H9 (cell line): ENCODE results near the gene RAB24. TPM values are rescaled to one million over a fixed set of nuclear protein-coding genes. Genes with fewer than 3 reads are reported as not detected.

ENCODE experiments used
- DNase-seq: peaks from one replicate; pipeline ENCODE4 v3.0.0-alpha.2; 2017
- H2AFZ ChIP-seq: one replicate; pipeline ENCODE4 v1.6.1; 2013; ENCODE audit warnings: mild to moderate bottlenecking, low read length, control low read depth, moderate library complexity
- H2AK5ac ChIP-seq: 2 replicates; pipeline ENCODE4 v1.6.1; 2013; ENCODE audit warnings: low read length, control low read depth, mixed read lengths; ENCODE audit not compliant: insufficient read length
- H2BK120ac ChIP-seq: one replicate; pipeline ENCODE4 v1.6.1; 2013; ENCODE audit warnings: low read depth, mild to moderate bottlenecking, low read length, control low read depth, inconsistent platforms; ENCODE audit not compliant: poor library complexity, severe bottlenecking
- H2BK12ac ChIP-seq: 2 replicates; pipeline ENCODE4 v1.6.1; 2013; ENCODE audit warnings: low read length, control low read depth, mixed read lengths, low read depth; ENCODE audit not compliant: insufficient read length
- H2BK15ac ChIP-seq: 2 replicates; pipeline ENCODE4 v1.6.1; 2013; ENCODE audit warnings: low read depth, low read length, control low read depth
- H2BK20ac ChIP-seq: one replicate; pipeline ENCODE4 v1.6.1; 2013; ENCODE audit warnings: low read depth, mild to moderate bottlenecking, low read length, control low read depth, inconsistent platforms; ENCODE audit not compliant: poor library complexity, severe bottlenecking
- H2BK5ac ChIP-seq: 2 replicates; pipeline ENCODE4 v1.6.1; 2013; ENCODE audit warnings: low read length, control low read depth, mixed read lengths; ENCODE audit not compliant: insufficient read length
- H3K14ac ChIP-seq: 2 replicates; pipeline ENCODE4 v1.6.1; 2013; ENCODE audit warnings: low read length, control low read depth; ENCODE audit not compliant: insufficient read depth
- H3K18ac ChIP-seq: 2 replicates; pipeline ENCODE4 v1.6.1; 2013; ENCODE audit warnings: low read depth, mild to moderate bottlenecking, mixed read lengths, low read length, control low read depth; ENCODE audit not compliant: insufficient read length
- H3K23ac ChIP-seq: 2 replicates; pipeline ENCODE4 v1.6.1; 2013; ENCODE audit warnings: low read length, control low read depth, mixed read lengths, low read depth; ENCODE audit not compliant: insufficient read length
- H3K23me2 ChIP-seq: 2 replicates; pipeline ENCODE4 v1.6.1; 2013; ENCODE audit warnings: low read depth, mild to moderate bottlenecking, mixed read lengths, low read length, control low read depth; ENCODE audit not compliant: insufficient read length, poor library complexity, severe bottlenecking
- H3K27ac ChIP-seq: 2 replicates; pipeline ENCODE4 v1.5.1; 2013; ENCODE audit warnings: low read length, control low read depth, mixed read lengths, low read depth; ENCODE audit not compliant: insufficient read length
- H3K27me3 ChIP-seq: 2 replicates; pipeline ENCODE4 v1.6.1; 2013; ENCODE audit warnings: low read length, control low read depth, inconsistent platforms; ENCODE audit not compliant: insufficient read depth
- H3K4ac ChIP-seq: 2 replicates; pipeline ENCODE4 v1.6.1; 2013; ENCODE audit warnings: low read depth, mild to moderate bottlenecking, control low read depth, inconsistent platforms, low read length, moderate library complexity
- H3K4me1 ChIP-seq: 2 replicates; pipeline ENCODE4 v1.6.1; 2013; ENCODE audit warnings: low read length, control low read depth, inconsistent platforms; ENCODE audit not compliant: insufficient read depth
- H3K4me2 ChIP-seq: 2 replicates; pipeline ENCODE4 v1.6.1; 2013; ENCODE audit warnings: low read length, control low read depth, mixed read lengths; ENCODE audit not compliant: insufficient read length, insufficient read depth
- H3K56ac ChIP-seq: 2 replicates; pipeline ENCODE4 v1.6.1; 2013; ENCODE audit warnings: low read depth, mild to moderate bottlenecking, mixed read lengths, low read length, control low read depth; ENCODE audit not compliant: insufficient read length
- H3K79me1 ChIP-seq: 2 replicates; pipeline ENCODE4 v1.6.1; 2013; ENCODE audit warnings: low read depth, mild to moderate bottlenecking, moderate library complexity, low read length, control low read depth, inconsistent platforms; ENCODE audit not compliant: insufficient read depth, poor library complexity, severe bottlenecking
- H3K79me2 ChIP-seq: 2 replicates; pipeline ENCODE4 v1.6.1; 2013; ENCODE audit warnings: low read length, control low read depth, inconsistent platforms; ENCODE audit not compliant: insufficient read depth
- H3K9ac ChIP-seq: 2 replicates; pipeline ENCODE4 v1.6.1; 2013; ENCODE audit warnings: low read length, control low read depth, mixed read lengths; ENCODE audit not compliant: insufficient read length; ENCODE audit errors: extremely low read depth
- H3K9me3 ChIP-seq: one replicate; pipeline ENCODE4 v1.6.1; 2013; ENCODE audit warnings: low read depth, low read length, inconsistent platforms; ENCODE audit not compliant: control insufficient read depth
- H3T11ph ChIP-seq: one replicate; pipeline ENCODE4 v1.6.1; 2013; ENCODE audit warnings: mild to moderate bottlenecking, low read length, control low read depth, inconsistent platforms
- H4K20me1 ChIP-seq: one replicate; pipeline ENCODE4 v1.6.1; 2013; ENCODE audit not compliant: control insufficient read depth, insufficient read length, insufficient read depth
- H4K5ac ChIP-seq: 2 replicates; pipeline ENCODE4 v1.6.1; 2013; ENCODE audit warnings: low read depth, mild to moderate bottlenecking, mixed read lengths, low read length, control low read depth; ENCODE audit not compliant: insufficient read length
- H4K8ac ChIP-seq: replicated peaks from 2 replicates; pipeline ENCODE4 v1.6.1; 2013; ENCODE audit warnings: low read length, control low read depth, mixed read lengths, low read depth; ENCODE audit not compliant: insufficient read length
- H4K91ac ChIP-seq: 2 replicates; pipeline ENCODE4 v1.6.1; 2013; ENCODE audit warnings: low read depth, mild to moderate bottlenecking, moderate library complexity, mixed read lengths, low read length, control low read depth; ENCODE audit not compliant: insufficient read length
- H3K27ac Mint-ChIP-seq, 3 experiments: 2 replicates in 2 of 3; 3 replicates in 1 of 3; pipeline ENCODE4 v1.8.0; 2020 to 2021; ENCODE audit warnings: mixed read lengths in 3 of 3, mild to moderate bottlenecking in 1 of 3, moderate library complexity in 1 of 3
- H3K27me3 Mint-ChIP-seq: 2 replicates; pipeline ENCODE4 v1.8.0; 2021; ENCODE audit warnings: low read depth, mild to moderate bottlenecking, moderate library complexity, mixed read lengths
- H3K36me3 Mint-ChIP-seq, 3 experiments: 2 replicates in 2 of 3; 3 replicates in 1 of 3; pipeline ENCODE4 v1.8.0; 2020 to 2021; ENCODE audit warnings: low read depth in 3 of 3, mixed read lengths in 3 of 3; ENCODE audit not compliant: insufficient read depth in 1 of 3
- H3K4me1 Mint-ChIP-seq, 2 experiments: 2 replicates each; pipeline ENCODE4 v1.8.0; 2020; ENCODE audit warnings: mixed read lengths in 2 of 2
- H3K4me3 Mint-ChIP-seq, 2 experiments: 2 replicates in 1 of 2; 3 replicates in 1 of 2; pipeline ENCODE4 v1.8.0; 2020 to 2021; ENCODE audit warnings: mild to moderate bottlenecking in 2 of 2, mixed read lengths in 2 of 2, moderate library complexity in 1 of 2
- H3K9me3 Mint-ChIP-seq, 2 experiments: 2 replicates in 1 of 2; 3 replicates in 1 of 2; pipeline ENCODE4 v1.8.0; 2020; ENCODE audit warnings: mild to moderate bottlenecking in 2 of 2, mixed read lengths in 2 of 2, moderate library complexity in 1 of 2
- WGBS: extraction: QIAGEN DNeasy Blood & Tissue Kit; methylation state at CpG from one replicate; pipeline ENCODE4 v1.1.7; 2013; ENCODE audit warnings: missing lambda C conversion rate, low lambda C conversion rate, mixed read lengths; ENCODE audit not compliant: insufficient read length; ENCODE audit errors: extremely low coverage; 5-methylcytosine and 5-hydroxymethylcytosine counted together
- total RNA-seq: library from RNA; stranded (reverse); gene quantifications from 2 replicates; pipeline ENCODE4 v1.2.1, GENCODE V29; 2021
- TF ChIP-seq, protein P1 (sequence below): fragments of 200-600 bp; sonication (generic); conservative IDR thresholded peaks from 3 replicates; pipeline ENCODE4 v1.8.0; 2021; ENCODE audit warnings: antibody characterized with exemption, mild to moderate bottlenecking

Gene RAB24
- total RNA-seq, 1 experiment from 2014 or later, result 17.6 TPM

GRCh38 chr5:177329883-177330282 lies 26.4 kb upstream of the RAB24 start:
- Histone ChIP-seq H3K4me1 (peaks cover 9% of the 10 kb centered on the region; the same call in 1 of the 2 replicates), H3K23me2 (no peaks in the 10 kb centered on the region), H3K9ac (no peak overlapping the region), H2BK120ac (no peak overlapping the region), H3K27me3 (no peaks in the 10 kb centered on the region), H2AK5ac (no peak overlapping the region), H2BK5ac (no peak overlapping the region), H3K27ac (no peak overlapping the region), H3K4me2 (no peak overlapping the region), H3K79me1 (no peaks in the 10 kb centered on the region), H3K18ac (no peak overlapping the region), H3K23ac (no peak overlapping the region), H4K20me1 (peaks cover 2% of the 10 kb centered on the region), H3K56ac (no peak overlapping the region), H4K5ac (no peak overlapping the region), H4K8ac (no peak overlapping the region), H2BK15ac (no peak overlapping the region), H2BK20ac (no peak overlapping the region), H4K91ac (no peak overlapping the region), H2BK12ac (no peak overlapping the region), H3K79me2 (no peaks in the 10 kb centered on the region), H3K9me3 (no peaks in the 10 kb centered on the region), H2AFZ (no peak overlapping the region), H3K4ac (no peak overlapping the region), H3K14ac (no peak overlapping the region), H3T11ph (no peak overlapping the region)
- H3K27ac Mint-ChIP-seq, result peak overlapping the region in 1 of 3 experiments; percentile 56; a peak in 2 of 7 replicates
- TF ChIP-seq, protein P1, sequence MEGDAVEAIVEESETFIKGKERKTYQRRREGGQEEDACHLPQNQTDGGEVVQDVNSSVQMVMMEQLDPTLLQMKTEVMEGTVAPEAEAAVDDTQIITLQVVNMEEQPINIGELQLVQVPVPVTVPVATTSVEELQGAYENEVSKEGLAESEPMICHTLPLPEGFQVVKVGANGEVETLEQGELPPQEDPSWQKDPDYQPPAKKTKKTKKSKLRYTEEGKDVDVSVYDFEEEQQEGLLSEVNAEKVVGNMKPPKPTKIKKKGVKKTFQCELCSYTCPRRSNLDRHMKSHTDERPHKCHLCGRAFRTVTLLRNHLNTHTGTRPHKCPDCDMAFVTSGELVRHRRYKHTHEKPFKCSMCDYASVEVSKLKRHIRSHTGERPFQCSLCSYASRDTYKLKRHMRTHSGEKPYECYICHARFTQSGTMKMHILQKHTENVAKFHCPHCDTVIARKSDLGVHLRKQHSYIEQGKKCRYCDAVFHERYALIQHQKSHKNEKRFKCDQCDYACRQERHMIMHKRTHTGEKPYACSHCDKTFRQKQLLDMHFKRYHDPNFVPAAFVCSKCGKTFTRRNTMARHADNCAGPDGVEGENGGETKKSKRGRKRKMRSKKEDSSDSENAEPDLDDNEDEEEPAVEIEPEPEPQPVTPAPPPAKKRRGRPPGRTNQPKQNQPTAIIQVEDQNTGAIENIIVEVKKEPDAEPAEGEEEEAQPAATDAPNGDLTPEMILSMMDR, result no peak
- H3K4me1 Mint-ChIP-seq, result peaks cover 23 to 30% of the 10 kb centered on the region in 2 experiments
- H3K4me3 Mint-ChIP-seq, result no peak overlapping the region
- no peak for DNase-seq
- WGBS, result no CpG with 5 or more reads among the region's 6 CpGs
- H3K9me3 Mint-ChIP-seq, result no peaks in the 10 kb centered on the region
- no peaks in the 10 kb centered on the region for H3K27me3 Mint-ChIP-seq
- H3K36me3 Mint-ChIP-seq, result peaks cover 4 to 57% (median 53%) of the 10 kb centered on the region in 3 experiments; a peak in 6 of 7 replicates
